ENCODE data around the gene KRTAP4-8. TPM values are rescaled to one million over a fixed set of nuclear protein-coding genes. Genes with fewer than 3 reads are reported as not detected.
"Not testable (repeated sequence)": the region's sequence is repeated elsewhere in the genome, so short reads cannot be mapped to it uniquely, and the experiment has no call there.

Gene KRTAP4-8
- total RNA-seq, 4 donors from 2014 or later: not detected

DNA sequence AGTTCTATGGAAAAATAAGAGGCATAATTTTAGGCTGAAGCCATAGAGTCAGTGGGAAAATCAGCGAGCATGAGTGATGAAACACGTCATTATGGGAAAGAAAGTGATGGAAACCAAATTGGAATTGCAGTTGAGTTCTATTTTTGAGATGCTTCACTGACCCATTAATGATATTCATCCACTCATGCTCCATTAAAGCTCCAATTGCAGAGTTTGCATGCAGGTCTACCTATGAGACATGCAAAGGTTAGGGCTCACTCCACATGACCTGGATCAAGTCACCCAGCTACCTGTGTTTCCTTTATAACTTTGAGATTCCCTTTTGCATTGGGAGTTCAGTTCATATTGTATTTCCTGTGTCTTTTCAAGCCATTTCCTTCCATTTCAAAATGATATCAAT is 24.3 kb downstream of the KRTAP4-8 start:
- Histone ChIP-seq H3K36me3 (no peaks in the 10 kb centered on the region), H3K9me3 (no peaks in the 10 kb centered on the region), H3K27me3 (no peaks in the 10 kb centered on the region), H3K4me1 (no peaks in the 10 kb centered on the region), H3K4me3 (no peak overlapping the region), H3K27ac (no peak overlapping the region)
- no peak for TF ChIP-seq EP300 (IDR thresholded peaks at IDR 0.05)
- TF ChIP-seq CTCF (IDR thresholded peaks at IDR 0.05): no peak
- no peak for TF ChIP-seq POLR2A (IDR thresholded peaks at IDR 0.05)
- 88 to 92% methylated on average over 2 of the region's 2 CpGs for WGBS, 2 donors
- DNase-seq (ENCODE audit: low spot score in 2 of 2): no peak

DNA sequence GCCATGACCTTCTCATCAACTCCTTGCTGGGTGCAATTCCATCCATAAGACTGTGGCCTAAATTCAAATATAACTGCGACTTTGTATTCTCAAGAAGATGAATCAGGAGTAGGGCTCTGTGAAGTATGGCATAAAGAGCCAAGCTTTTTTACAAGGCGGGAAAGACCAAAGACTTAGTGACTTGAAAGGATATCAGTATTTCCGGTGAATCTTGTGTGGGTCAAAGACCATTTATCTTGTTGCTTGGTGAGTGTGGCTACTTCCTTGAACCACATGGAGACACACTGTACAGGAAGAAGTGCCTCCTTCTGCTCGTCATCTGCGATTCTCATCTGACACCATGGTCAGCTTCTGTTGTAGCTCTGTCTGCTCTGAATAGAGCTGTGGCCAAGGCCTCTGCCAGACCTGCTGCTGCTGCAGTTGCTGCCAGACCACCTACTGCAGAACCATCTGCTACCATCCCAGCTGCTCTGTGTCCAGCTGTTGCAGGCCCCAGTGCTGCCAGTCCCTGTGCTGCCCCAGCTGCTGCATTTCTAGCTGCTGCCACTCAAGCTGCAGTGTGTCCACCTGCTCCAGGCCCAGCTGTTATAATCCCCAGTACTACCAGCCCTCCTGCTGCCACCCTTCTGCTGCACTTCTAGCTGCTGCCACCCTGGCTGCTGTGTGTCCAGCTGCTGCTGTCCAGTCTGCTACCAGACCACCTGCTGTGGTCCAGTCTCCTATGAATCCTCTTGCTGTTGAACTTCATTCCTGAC is 26.2 kb downstream of the KRTAP4-8 start:
- H3K4me1 ChIP-seq: no peaks in the 10 kb centered on the region
- no peak overlapping the region for H3K4me3 ChIP-seq
- DNase-seq (ENCODE audit: low spot score in 2 of 2): no peak
- H3K9me3 ChIP-seq: no peaks in the 10 kb centered on the region
- WGBS, 2 donors: 88 to 97% methylated on average over 5 of the region's 5 CpGs
- no peak overlapping the region for H3K27ac ChIP-seq
- TF ChIP-seq POLR2A (IDR thresholded peaks at IDR 0.05): no peak
- no peak for TF ChIP-seq EP300 (IDR thresholded peaks at IDR 0.05)
- TF ChIP-seq CTCF (IDR thresholded peaks at IDR 0.05): no peak
- no peaks in the 10 kb centered on the region for H3K36me3 ChIP-seq
- H3K27me3 ChIP-seq: no peaks in the 10 kb centered on the region

DNA sequence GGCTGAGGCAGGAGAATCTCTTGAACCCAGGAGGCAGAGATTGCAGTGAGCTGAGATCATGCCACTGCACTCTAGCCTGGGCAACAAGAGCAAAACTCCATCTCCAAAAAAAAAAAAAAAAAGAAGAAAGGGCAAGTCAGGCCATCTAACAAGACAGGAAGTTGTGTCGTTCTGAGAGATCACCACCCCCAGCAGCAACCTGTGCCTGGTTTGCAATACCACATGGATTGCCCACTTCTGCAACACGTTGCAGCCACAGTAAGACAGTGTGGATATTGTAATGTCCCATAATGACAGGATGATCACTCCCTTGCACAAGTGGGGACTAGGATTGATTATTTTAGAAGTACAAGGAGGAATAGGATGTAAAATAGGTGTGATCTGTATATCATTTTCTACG is 28.9 kb downstream of the KRTAP4-8 start:
- Histone ChIP-seq H3K9me3 (no peaks in the 10 kb centered on the region), H3K4me3 (no peak overlapping the region), H3K36me3 (no peaks in the 10 kb centered on the region), H3K4me1 (no peaks in the 10 kb centered on the region), H3K27ac (no peak overlapping the region), H3K27me3 (no peaks in the 10 kb centered on the region)
- DNase-seq (ENCODE audit: low spot score in 2 of 2): no peak
- WGBS, 2 donors: 78 to 80% methylated on average over 3 of the region's 3 CpGs
- TF ChIP-seq EP300 (IDR thresholded peaks at IDR 0.05) (no peak), POLR2A (IDR thresholded peaks at IDR 0.05) (no peak)

DNA sequence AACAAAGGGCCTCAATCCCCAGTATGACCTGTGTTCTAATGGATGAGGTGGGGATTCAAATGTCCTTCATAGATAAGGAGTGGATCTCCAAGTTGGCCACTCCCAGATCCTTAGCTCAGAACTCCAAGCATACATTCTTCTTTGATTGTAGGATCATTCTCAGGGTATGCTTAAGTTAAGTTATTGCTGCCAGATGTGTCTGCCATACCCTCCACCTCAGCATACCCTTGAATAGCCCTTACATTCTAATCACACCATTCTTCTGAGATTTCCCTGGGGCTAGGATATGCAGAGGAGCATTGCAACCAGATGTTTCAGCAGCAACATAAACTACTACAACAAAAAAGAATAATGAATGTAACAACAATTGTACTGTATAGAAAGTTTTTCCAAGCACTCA is 30.7 kb downstream of the KRTAP4-8 start:
- Histone ChIP-seq H3K36me3 (no peaks in the 10 kb centered on the region), H3K27ac (no peak overlapping the region), H3K4me3 (no peak overlapping the region), H3K27me3 (no peaks in the 10 kb centered on the region), H3K4me1 (no peaks in the 10 kb centered on the region), H3K9me3 (no peaks in the 10 kb centered on the region)
- TF ChIP-seq POLR2A (IDR thresholded peaks at IDR 0.05) (no peak), EP300 (IDR thresholded peaks at IDR 0.05) (no peak), CTCF (IDR thresholded peaks at IDR 0.05) (no peak)
- DNase-seq (ENCODE audit: low spot score in 2 of 2): no peak

- WGBS, 2 donors: 90 to 95% methylated on average over 5 to 6 of the region's 6 CpGs
- no peak for TF ChIP-seq POLR2A (IDR thresholded peaks at IDR 0.05)
- TF ChIP-seq CTCF (IDR thresholded peaks at IDR 0.05): no peak
- no peak for TF ChIP-seq EP300 (IDR thresholded peaks at IDR 0.05)
These were observed 31.9 kb downstream of the KRTAP4-8 start, which contains the start of gene KRTAP2-4 for GRCh38 chr17:41065829-41066624. KRTAP2-4 (minus strand) TSS chr17:41065879; CDS start chr17:41065845, 34 bp downstream.

DNA sequence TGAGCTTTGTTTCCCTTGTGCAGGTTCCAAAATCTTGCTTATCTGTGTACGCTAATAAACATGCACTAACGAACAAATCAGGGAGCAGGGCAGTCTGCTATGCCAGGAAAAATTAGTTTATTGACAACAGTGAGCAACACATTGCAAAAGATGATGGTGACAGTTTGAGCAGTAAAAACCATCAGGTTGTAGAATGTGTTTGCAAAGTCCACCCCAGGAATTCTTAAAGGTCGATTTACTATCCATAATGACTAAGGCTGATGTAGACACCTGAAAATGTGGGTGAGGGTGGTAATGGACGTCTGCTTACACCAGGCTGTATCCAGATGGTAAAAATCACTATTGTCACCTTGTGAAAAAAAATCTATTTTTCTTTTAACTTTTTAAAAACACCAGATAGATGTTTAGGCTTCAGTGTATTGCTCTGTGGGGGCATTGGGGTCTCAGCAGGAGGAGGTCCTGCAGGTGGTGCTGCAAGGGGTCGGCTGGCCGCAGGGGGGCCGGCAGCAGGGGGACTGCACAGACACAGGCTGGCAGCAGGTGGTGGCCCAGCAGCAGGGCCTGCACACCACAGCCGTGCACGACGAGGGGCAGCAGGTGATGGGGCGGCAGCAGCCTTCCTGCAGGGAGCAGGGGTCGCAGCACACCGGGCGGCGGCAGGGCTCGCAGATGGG is 32.8 kb downstream of the KRTAP4-8 start:
- H3K27me3 ChIP-seq; H3K27ac ChIP-seq; H3K4me1 ChIP-seq; H3K4me3 ChIP-seq; DNase-seq (ENCODE audit: low spot score in 2 of 2); H3K9me3 ChIP-seq; H3K36me3 ChIP-seq: not testable (repeated sequence)
- WGBS, 2 donors: 80 to 82% methylated on average over 7 of the region's 16 CpGs

More at GRCh38 chr17:41065829-41066624, 31.9 kb downstream of the KRTAP4-8 start, which contains the start of gene KRTAP2-4:
- no peaks in the 10 kb centered on the region for H3K9me3 ChIP-seq
- H3K36me3 ChIP-seq: no peaks in the 10 kb centered on the region
- no peaks in the 10 kb centered on the region for H3K4me1 ChIP-seq
- no peak within 1 kb of the TSS for H3K27ac ChIP-seq
- no peak within 1 kb of the TSS for H3K4me3 ChIP-seq
- DNase-seq (ENCODE audit: low spot score in 2 of 2): no peak
- no peaks in the 10 kb centered on the region for H3K27me3 ChIP-seq
